ENCODE data around the gene TMED5.
"Not testable (repeated sequence)": the region's sequence is repeated elsewhere in the genome, so short reads cannot be mapped to it uniquely, and the experiment has no call there.

The TMED5 gene

GRCh38 chr1:93164816-93165215, 15.4 kb downstream of the TMED5 start:
- no peak for TF ChIP-seq HDGF (IDR thresholded peaks at IDR 0.05; ENCODE audit: borderline replicate concordance)
- no peak for TF ChIP-seq SP1 (IDR thresholded peaks at IDR 0.05)
- no peak for TF ChIP-seq FOXK2 (IDR thresholded peaks at IDR 0.05)
- no peak for TF ChIP-seq ARNT (IDR thresholded peaks at IDR 0.05)
- TF ChIP-seq FOXM1 (IDR thresholded peaks at IDR 0.05; ENCODE audit: borderline replicate concordance): no peak
- TF ChIP-seq ZNF384 (IDR thresholded peaks at IDR 0.05): no peak
- TF ChIP-seq TARDBP (IDR thresholded peaks at IDR 0.05): no peak
- no peak for TF ChIP-seq SUZ12 (IDR thresholded peaks at IDR 0.05)
- no peak for TF ChIP-seq ELF4 (IDR thresholded peaks at IDR 0.05)
- TF ChIP-seq L3MBTL2 (conservative IDR thresholded peaks at IDR 0.05): no peak
- no peak for TF ChIP-seq LEF1 (IDR thresholded peaks at IDR 0.05; ENCODE audit: borderline replicate concordance)
- no peak for TF ChIP-seq CTBP1 (IDR thresholded peaks at IDR 0.05; ENCODE audit: borderline replicate concordance)
- TF ChIP-seq, protein P1, sequence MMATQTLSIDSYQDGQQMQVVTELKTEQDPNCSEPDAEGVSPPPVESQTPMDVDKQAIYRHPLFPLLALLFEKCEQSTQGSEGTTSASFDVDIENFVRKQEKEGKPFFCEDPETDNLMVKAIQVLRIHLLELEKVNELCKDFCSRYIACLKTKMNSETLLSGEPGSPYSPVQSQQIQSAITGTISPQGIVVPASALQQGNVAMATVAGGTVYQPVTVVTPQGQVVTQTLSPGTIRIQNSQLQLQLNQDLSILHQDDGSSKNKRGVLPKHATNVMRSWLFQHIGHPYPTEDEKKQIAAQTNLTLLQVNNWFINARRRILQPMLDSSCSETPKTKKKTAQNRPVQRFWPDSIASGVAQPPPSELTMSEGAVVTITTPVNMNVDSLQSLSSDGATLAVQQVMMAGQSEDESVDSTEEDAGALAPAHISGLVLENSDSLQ (IDR thresholded peaks at IDR 0.05): no peak
- TF ChIP-seq BHLHE40 (IDR thresholded peaks at IDR 0.05; ENCODE audit: borderline replicate concordance): no peak
- TF ChIP-seq FOXA1 (IDR thresholded peaks at IDR 0.05): no peak
- no peak for TF ChIP-seq NFRKB (IDR thresholded peaks at IDR 0.05)
- ChIA-PET POLR2A (interaction anchor here (1.3 kb wide), 1 partner anchor 86 kb away, joined by 4 read pairs; the partner anchor contains the start of gene MTF2), CTCF (interaction anchor here (0.6 to 0.9 kb wide), 2 partner anchors 10 to 23 kb away, joined by 3 read pairs; no protein-coding TSS in a partner anchor)
- DNase-seq (ENCODE audit: extremely low spot score): no peak

- CTCF ChIA-PET; DNase-seq (ENCODE audit: extremely low spot score): not testable (repeated sequence)
- POLR2A ChIA-PET: interaction anchor here (0.6 kb wide), 1 partner anchor 16 kb away, joined by 3 read pairs; no protein-coding TSS in a partner anchor
Measured at GRCh38 chr1:93163314-93163713, 16.9 kb downstream of the TMED5 start.

DNA sequence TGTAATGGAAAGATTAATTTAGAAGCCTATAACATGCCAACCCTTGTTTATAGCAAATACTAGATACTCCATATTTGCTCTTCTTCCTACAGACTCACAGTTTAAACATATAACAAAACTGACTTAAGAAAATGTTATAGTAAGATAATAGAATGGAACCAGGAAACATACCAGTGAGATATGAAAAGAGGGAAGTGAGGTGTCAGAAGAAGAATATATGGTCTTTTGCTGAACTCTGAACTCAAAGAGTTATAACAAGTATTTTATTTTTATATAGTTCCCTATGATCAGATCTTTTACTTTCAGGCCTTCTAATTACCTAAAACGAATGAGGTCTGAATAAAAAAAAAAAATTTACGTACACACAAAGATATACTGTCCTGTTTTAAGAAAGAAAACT, 20.9 kb downstream of the TMED5 start:
- TF ChIP-seq FOXK2 (IDR thresholded peaks at IDR 0.05): no peak
- no peak for TF ChIP-seq NFRKB (IDR thresholded peaks at IDR 0.05)
- no peak for TF ChIP-seq SUZ12 (IDR thresholded peaks at IDR 0.05)
- TF ChIP-seq CTBP1 (IDR thresholded peaks at IDR 0.05; ENCODE audit: borderline replicate concordance): no peak
- TF ChIP-seq L3MBTL2 (conservative IDR thresholded peaks at IDR 0.05): no peak
- TF ChIP-seq SP1 (IDR thresholded peaks at IDR 0.05): no peak
- TF ChIP-seq BHLHE40 (IDR thresholded peaks at IDR 0.05; ENCODE audit: borderline replicate concordance): no peak
- TF ChIP-seq FOXA1 (IDR thresholded peaks at IDR 0.05): no peak
- no peak for TF ChIP-seq ARNT (IDR thresholded peaks at IDR 0.05)
- TF ChIP-seq, protein P1 (IDR thresholded peaks at IDR 0.05): no peak
- TF ChIP-seq ZNF384 (IDR thresholded peaks at IDR 0.05): no peak
- TF ChIP-seq HDGF (IDR thresholded peaks at IDR 0.05; ENCODE audit: borderline replicate concordance): no peak
- TF ChIP-seq ELF4 (IDR thresholded peaks at IDR 0.05): no peak
- TF ChIP-seq TARDBP (IDR thresholded peaks at IDR 0.05): no peak
- TF ChIP-seq LEF1 (IDR thresholded peaks at IDR 0.05; ENCODE audit: borderline replicate concordance): no peak
- ChIA-PET CTCF (interaction anchor here (0.7 kb wide), 1 partner anchor 374 kb away, joined by 3 read pairs; the partner anchor contains the start of gene EVI5), POLR2A (interaction anchor here (0.6 kb wide), 1 partner anchor 19 kb away, joined by 3 read pairs; no protein-coding TSS in a partner anchor)
- DNase-seq (ENCODE audit: extremely low spot score): no peak

GRCh38 chr1:93155335-93155734, 24.9 kb downstream of the TMED5 start:
- DNase-seq (ENCODE audit: extremely low spot score): no peak
- POLR2A ChIA-PET: no interaction called here
- CTCF ChIA-PET: no interaction called here
- TF ChIP-seq ZNF384 (IDR thresholded peaks at IDR 0.05): 0 out of 2 replicates have a peak, but pooled peaks have one; percentile 29
- no peak for TF ChIP-seq FOXM1 (IDR thresholded peaks at IDR 0.05; ENCODE audit: borderline replicate concordance)

GRCh38 chr1:93154898-93155297, 25.3 kb downstream of the TMED5 start:
- TF ChIP-seq, protein P1 (IDR thresholded peaks at IDR 0.05): no peak
- TF ChIP-seq FOXM1 (IDR thresholded peaks at IDR 0.05; ENCODE audit: borderline replicate concordance): no peak
- TF ChIP-seq FOXA1 (IDR thresholded peaks at IDR 0.05): no peak
- TF ChIP-seq L3MBTL2 (conservative IDR thresholded peaks at IDR 0.05): no peak
- TF ChIP-seq CTBP1 (IDR thresholded peaks at IDR 0.05; ENCODE audit: borderline replicate concordance): no peak
- TF ChIP-seq SP1 (IDR thresholded peaks at IDR 0.05): no peak
- no peak for TF ChIP-seq BHLHE40 (IDR thresholded peaks at IDR 0.05; ENCODE audit: borderline replicate concordance)
- TF ChIP-seq NFRKB (IDR thresholded peaks at IDR 0.05): no peak
- no peak for TF ChIP-seq LEF1 (IDR thresholded peaks at IDR 0.05; ENCODE audit: borderline replicate concordance)
- no peak for TF ChIP-seq ARNT (IDR thresholded peaks at IDR 0.05)
- TF ChIP-seq TARDBP (IDR thresholded peaks at IDR 0.05): no peak
- TF ChIP-seq ELF4 (IDR thresholded peaks at IDR 0.05): no peak
- no peak for TF ChIP-seq HDGF (IDR thresholded peaks at IDR 0.05; ENCODE audit: borderline replicate concordance)
- no peak for TF ChIP-seq ZNF384 (IDR thresholded peaks at IDR 0.05)
- no peak for TF ChIP-seq FOXK2 (IDR thresholded peaks at IDR 0.05)
- no peak for TF ChIP-seq SUZ12 (IDR thresholded peaks at IDR 0.05)
- POLR2A ChIA-PET: no interaction called here
- CTCF ChIA-PET: no interaction called here
- no peak for DNase-seq (ENCODE audit: extremely low spot score)

DNA sequence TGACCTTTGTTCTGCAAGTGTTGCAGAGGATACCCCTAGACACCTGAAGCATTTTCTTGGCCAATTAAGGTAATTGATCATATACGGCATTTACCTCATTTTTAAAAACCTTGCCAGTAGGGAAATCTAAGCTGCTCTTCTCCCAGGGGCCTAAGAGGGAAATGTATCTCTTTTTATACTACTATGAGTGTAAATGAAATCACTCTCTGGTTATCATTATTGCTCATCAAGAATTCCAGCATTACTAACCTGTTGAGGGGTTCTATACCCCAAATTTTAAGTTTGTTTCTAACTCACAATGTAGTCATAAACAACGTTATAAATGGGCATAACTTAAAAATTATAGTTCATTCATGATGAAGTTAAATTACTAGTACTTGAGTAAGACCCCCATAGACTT, 27.4 kb downstream of the TMED5 start:
- ChIA-PET CTCF (no interaction called here), POLR2A (interaction anchor here (1.6 kb wide), 1 partner anchor 74 kb away, joined by 5 read pairs; the partner anchor contains the start of gene MTF2)
- no peak for TF ChIP-seq NFRKB (IDR thresholded peaks at IDR 0.05)
- TF ChIP-seq SP1 (IDR thresholded peaks at IDR 0.05): no peak
- TF ChIP-seq SUZ12 (IDR thresholded peaks at IDR 0.05): no peak
- no peak for TF ChIP-seq ARNT (IDR thresholded peaks at IDR 0.05)
- no peak for TF ChIP-seq FOXK2 (IDR thresholded peaks at IDR 0.05)
- TF ChIP-seq BHLHE40 (IDR thresholded peaks at IDR 0.05; ENCODE audit: borderline replicate concordance): no peak
- no peak for TF ChIP-seq CTBP1 (IDR thresholded peaks at IDR 0.05; ENCODE audit: borderline replicate concordance)
- no peak for TF ChIP-seq L3MBTL2 (conservative IDR thresholded peaks at IDR 0.05)
- no peak for TF ChIP-seq HDGF (IDR thresholded peaks at IDR 0.05; ENCODE audit: borderline replicate concordance)
- DNase-seq (ENCODE audit: extremely low spot score): no peak
